HG02588 (cell line): Measurements from ENCODE around the gene B4GALNT2.
"Not testable (repeated sequence)": the region's sequence is repeated elsewhere in the genome, so short reads cannot be mapped to it uniquely, and the experiment has no call there.

Source experiments
- ATAC-seq: cut with Tn5 transposase; IDR thresholded peaks from one replicate; pipeline ENCODE4 v1.9.1; 2021; ENCODE audit warnings: mild to moderate bottlenecking, moderate library complexity; ENCODE audit not compliant: unreplicated experiment

B4GALNT2 gene, protein sequence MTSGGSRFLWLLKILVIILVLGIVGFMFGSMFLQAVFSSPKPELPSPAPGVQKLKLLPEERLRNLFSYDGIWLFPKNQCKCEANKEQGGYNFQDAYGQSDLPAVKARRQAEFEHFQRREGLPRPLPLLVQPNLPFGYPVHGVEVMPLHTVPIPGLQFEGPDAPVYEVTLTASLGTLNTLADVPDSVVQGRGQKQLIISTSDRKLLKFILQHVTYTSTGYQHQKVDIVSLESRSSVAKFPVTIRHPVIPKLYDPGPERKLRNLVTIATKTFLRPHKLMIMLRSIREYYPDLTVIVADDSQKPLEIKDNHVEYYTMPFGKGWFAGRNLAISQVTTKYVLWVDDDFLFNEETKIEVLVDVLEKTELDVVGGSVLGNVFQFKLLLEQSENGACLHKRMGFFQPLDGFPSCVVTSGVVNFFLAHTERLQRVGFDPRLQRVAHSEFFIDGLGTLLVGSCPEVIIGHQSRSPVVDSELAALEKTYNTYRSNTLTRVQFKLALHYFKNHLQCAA

DNA sequence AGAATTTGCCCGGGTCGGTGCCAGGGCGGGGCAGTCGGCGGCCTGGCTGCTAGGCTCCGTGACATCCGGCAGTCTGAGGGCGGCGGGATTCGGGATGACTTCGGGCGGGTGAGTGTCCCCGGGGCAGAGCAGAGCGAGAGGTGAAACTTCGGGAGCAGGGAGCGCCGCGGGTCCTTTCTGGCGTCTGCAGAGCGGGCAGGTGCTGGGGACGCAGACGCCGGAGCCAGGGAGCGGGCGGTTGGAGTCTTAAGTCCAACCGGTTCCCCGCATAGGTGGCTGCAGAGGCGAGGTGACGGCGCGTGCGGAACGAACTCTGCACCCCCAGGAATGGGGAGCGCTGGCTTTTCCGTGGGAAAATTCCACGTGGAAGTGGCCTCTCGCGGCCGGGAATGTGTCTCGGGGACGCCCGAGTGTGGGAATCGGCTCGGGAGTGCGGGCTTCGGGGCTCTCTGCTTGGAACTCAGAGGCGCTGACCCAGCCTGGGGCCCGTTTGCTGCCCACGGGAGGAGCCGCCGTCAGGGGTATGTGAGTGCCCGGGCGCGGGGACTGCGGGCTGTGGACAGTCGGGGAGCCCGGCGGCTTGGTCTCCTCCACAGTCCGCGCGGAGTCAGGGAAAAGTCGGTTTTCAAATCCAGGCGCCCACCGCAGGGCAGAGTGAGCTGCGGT lies at the start of gene B4GALNT2:
TSS of gene B4GALNT2 (plus strand) at position 71 of the 666 bp plus-strand sequence. CDS start at position 95, 24 bp downstream.
- no peak for ATAC-seq

- ATAC-seq, result not testable (repeated sequence)
These were observed 47.5 kb upstream of the B4GALNT2 start for GRCh38 chr17:49085046-49085445.

DNA sequence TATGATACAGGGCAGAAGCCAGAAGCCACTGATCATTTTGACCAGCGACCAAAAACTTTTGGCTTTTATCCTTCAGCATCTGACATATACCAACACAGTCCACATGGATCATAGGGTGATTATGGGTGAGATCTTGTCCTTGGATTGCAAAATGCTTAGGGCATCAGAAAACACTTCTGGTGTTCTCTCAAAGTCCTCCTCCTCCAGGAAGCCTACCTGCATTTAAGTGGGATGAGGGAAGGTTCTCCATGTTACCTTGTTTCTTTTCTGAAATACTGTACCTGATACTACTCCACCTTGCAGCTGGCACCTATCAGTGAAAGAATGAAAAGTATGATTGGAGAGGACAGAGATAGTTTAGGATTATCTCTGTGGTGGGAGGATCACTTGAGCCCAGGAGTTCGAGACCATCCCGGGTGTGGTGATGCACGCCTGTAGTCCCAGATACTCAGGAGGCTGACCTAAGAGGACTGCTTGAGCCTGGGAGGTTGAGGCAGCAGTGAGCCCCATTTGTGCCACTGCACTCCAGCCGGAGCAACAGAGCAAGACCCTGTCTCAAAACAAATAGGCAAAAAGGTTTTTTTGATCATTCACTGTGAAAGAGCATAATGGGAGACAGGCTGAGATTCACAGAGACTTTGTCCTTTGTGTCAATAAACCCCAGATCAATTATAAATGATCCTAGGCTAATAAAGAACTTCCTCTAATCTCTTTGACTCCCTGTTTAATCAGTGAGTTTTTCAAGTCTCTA lies 46.8 kb upstream of the B4GALNT2 start:
- no peak for ATAC-seq

- no peak for ATAC-seq
These were observed 46.3 kb upstream of the B4GALNT2 start for GRCh38 chr17:49086316-49086605.

GRCh38 chr17:49086649-49087048 lies 45.9 kb upstream of the B4GALNT2 start:
- no peak for ATAC-seq

DNA sequence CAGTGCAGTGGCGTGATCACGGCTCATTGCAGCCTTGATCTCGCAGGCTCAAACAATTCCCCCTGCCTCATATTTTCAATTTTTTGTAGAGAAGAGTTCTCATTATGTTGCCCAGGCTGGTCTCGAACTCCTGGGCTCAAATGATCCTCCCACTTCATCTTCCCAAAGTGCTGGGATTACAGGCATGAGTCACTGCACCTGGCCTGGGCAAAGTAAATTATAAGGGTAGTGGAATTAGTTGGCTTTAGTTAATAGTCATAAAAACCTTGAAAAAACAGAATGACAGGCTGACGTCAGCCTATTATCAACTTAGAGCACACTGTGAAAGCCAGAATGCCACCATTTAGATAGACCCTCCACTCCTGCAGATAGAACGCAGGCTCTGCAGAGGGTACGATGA lies 43.5 kb upstream of the B4GALNT2 start:
- ATAC-seq, result no peak

GRCh38 chr17:49090878-49091594 lies 41.5 kb upstream of the B4GALNT2 start:
- no peak for ATAC-seq

DNA sequence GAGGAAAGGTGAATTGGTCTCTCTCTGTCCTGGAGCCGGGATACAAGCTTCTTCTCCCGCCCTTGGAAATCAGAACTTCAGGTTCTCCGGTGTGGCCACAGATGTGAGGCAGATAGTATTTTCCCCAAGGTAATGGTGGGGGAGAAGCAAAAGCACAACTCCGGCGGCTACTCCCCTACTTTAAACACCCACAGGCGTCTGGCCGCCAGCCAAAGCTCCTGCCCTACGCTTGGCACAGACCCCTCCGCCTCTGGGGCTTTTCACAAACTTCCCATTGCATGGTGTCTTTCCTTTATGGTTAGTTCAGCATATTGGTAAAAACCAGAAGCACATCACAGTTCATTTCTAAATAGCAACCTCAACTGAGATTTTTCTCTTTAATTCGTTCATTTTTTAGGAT lies 39.4 kb upstream of the B4GALNT2 start:
- no peak for ATAC-seq

DNA sequence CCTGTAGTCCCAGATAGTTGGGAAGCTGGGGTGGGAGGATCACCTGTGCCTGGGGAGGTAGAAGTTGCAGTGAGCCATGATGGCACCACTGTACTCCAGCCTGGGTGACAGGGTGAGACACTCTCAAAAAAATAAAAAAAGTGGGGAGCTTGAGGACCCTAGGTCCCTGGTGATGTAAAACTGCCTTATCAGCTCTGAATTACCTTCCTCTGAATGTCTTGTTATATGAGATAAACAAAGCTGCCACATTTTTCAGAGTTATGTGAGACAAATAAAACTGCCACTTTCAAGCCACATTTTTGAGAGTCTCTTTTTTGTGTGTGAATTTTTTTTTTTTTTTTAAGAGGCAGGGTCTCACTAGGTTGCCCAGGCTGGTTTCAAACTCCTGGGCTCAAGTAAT lies 32.0 kb upstream of the B4GALNT2 start:
- ATAC-seq, result no peak

GRCh38 chr17:49101054-49101534 lies 31.5 kb upstream of the B4GALNT2 start:
- ATAC-seq, result no peak

GRCh38 chr17:49103360-49103759 lies 29.2 kb upstream of the B4GALNT2 start:
- not testable (repeated sequence) for ATAC-seq

DNA sequence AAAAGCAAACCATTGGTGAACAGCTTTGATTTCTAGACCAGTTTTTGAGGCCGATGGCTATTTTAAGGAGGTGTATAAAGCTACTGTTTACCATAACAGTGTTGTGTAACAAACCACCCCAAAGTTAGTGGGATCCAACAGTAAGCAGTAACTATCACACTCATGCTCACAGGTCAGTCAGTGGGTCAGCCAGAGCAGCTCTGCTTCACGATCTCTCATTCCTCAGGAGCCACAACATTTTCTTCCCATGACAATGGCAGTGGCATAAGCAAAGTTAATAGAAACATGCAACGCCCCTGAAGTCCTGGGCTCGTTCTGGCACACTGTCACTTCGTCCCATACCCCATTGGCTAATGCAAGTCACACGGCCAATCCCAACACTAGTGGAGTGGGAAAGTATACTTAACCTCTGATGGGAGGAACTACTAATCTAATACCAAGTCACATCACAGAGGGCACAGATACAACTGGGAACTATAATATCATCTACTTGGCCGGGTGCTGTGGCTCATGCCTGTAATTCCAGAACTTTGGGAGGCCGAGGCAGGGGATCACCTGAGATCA lies 28.0 kb upstream of the B4GALNT2 start:
- ATAC-seq, result no peak

- no peak for ATAC-seq
These were observed 26.0 kb upstream of the B4GALNT2 start for GRCh38 chr17:49106321-49107210.

- ATAC-seq, result no peak
These were observed 25.4 kb upstream of the B4GALNT2 start for GRCh38 chr17:49107211-49107557.

GRCh38 chr17:49108318-49108717 lies 24.3 kb upstream of the B4GALNT2 start:
- ATAC-seq, result no peak

DNA sequence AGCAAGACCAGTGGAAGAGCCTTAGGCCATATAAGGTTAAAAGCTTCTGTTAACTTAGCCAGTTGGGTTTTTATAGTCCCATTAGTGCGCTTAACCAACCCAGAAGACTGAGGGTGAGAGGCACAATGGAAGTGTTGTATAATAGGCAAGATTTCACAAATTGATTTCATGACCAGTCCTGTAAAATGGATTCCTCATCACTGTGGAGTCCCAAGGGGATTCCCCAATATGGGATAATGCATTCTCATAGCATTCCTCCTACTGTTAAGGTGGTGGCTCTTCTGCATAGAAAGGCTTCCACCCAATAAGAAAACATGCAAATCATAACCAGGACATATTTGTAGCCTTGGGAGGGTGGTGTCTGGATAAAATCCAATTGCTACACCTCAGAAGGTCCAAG lies 22.1 kb upstream of the B4GALNT2 start:
- ATAC-seq, result no peak

DNA sequence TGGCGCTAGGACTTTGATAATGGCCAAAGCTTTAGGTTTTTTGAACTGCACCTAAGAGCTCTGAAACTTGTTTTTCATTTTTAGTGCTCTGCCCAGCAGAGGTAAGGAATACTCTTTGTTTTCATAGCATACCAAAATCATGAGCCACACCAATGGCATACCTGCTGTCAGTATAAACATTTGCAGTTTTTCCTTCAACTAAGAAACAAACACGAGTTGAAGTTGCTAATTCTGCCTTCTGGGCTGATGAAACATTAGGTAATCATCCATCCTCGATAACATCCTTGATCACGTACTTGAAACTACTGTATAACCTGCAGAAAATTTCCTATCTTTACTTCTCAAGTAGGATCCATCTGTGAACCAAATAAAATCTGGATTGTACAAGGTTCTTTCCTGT lies 20.6 kb upstream of the B4GALNT2 start:
- no peak for ATAC-seq

- no peak for ATAC-seq
These were observed 19.6 kb upstream of the B4GALNT2 start for GRCh38 chr17:49112936-49113335.

DNA sequence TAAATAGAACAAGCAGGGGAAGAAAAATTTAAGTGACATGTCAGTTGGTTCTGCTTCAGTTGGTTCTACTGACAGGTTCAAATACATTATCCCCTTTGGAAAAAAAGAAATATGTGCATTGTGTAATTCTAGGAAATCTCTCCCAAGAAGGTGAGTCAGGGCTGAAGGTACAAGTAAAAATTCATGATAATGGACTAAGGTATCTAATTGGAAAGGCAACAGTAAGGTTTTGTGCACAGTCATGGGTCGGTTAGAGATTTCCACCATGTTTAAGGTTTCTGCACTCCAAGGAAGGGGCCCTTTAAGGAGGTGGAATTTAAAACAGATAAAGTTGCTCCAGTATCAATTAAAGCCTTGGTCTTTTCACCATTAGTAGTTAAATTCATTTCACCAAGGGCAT lies 17.9 kb upstream of the B4GALNT2 start:
- ATAC-seq, result no peak
